ENCODE data around the gene MTCL1.

The MTCL1 gene

DNA sequence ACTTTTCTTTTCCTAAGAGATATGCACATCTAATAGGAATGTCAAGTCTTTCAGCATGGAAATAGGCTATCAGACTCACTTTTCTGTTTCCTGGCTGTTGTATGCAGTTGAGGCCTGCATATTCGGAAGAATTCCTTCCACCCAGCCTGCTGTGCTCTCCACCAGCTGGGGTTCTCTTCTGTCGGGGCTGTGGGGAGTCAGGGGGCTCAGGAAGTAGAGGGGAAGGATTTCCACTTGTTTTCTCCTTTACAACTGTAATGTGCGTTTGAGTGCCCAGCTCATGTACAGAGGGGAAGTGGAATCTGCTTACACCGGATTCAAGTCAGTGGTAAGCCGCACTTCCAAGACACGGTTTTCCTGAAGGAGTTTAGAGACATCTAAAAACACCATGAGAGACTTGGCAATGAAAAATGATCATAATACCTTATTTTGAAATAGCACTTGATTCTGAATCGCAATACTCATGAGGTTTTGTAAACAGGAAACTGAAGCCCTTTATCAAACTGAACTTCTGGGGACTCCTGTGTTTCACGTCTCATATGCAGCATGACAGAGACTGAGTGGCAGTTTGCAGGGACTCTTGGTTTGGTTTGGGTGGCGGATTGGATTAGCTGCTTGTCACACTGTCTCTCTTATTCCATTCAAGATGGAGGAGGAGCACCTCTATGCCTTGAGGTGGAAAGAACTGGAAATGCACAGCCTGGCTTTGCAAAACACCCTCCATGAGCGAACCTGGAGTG lies 90.4 kb downstream of the MTCL1 start:
- DNase-seq = no peak

DNA sequence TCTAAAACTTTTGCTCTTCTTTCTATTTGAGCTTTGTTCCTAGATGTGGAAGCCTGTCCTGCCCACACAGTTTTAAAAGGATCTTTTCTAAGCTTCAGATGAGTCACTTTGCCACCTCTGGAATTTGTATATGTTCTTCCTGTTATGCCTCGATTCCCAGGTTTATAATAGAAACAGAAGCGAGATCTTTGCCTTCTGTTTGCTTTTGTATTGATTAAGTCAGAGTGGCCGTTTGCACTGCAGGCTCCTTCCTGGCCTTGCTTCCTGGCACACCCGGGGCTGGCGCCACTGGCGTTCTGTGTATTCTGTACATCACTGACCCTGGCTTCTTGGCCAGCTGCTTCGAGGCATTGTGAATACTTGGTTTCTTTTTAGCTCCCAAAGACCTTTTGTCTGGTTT lies 91.8 kb downstream of the MTCL1 start:
- DNase-seq = no peak

DNA sequence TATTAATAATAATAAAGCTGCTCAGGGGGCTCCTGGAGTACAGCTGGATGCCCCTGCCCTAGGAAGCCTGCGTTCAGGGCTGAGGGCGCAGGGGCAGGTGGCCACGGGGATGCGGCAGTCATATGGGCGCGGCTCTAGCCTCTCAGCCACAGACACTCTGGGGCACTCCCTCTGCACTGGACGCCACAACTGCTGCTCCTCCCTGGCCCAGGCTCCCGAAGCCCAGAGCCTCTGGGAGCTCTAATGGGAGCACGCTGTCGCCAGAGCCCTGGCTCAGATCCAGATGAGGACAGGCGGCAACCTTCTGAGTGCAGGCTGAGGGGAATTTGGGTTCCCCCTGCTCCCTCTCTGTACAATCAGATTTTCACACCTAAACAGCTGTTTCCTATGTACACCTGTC lies 93.6 kb downstream of the MTCL1 start:
- DNase-seq = no peak

DNA sequence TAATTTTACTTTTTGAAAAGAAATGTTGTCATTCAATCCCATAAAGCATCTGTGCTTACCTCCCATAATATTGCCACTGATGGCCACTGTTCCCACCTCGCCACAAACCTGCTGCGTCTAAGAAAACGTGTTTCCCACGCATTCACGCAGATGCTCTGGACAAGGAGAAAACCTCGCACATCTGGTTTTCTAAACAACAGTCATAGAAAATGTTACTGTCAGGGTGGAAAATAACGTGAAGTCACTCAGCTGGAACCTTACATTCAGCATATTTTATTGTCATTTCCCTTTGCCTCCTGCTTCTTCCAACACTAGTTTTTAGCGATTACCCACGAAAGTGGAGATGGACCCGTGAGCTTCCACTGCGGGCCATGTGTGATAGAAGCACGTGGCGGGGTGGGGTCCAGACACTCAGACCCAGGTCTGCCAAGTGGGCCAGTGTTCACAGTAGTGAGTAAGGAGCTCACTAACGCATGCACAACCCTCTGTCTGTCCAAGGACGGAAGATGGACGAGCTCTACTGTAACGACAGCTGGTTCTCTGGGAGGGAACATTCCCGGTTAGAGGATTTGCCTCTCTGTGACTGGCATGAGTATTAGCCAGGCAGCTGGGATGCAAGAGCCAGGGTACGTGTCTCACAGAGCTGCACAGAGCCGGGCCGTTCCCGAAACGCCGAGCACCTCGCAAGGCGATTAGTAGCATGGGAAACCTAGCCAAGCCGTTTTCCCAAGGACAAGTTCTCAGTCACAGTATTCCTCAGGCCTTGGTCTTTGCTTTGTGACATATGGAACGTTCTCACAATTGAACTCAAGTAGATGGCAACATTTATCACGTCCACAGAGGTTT lies 94.5 kb downstream of the MTCL1 start:
- DNase-seq = no peak

GRCh38 chr18:8800445-8800844 lies 95.1 kb downstream of the MTCL1 start:
- no peak for DNase-seq

- DNase-seq = no peak
Observed at GRCh38 chr18:8800876-8801262, 95.5 kb downstream of the MTCL1 start.

DNA sequence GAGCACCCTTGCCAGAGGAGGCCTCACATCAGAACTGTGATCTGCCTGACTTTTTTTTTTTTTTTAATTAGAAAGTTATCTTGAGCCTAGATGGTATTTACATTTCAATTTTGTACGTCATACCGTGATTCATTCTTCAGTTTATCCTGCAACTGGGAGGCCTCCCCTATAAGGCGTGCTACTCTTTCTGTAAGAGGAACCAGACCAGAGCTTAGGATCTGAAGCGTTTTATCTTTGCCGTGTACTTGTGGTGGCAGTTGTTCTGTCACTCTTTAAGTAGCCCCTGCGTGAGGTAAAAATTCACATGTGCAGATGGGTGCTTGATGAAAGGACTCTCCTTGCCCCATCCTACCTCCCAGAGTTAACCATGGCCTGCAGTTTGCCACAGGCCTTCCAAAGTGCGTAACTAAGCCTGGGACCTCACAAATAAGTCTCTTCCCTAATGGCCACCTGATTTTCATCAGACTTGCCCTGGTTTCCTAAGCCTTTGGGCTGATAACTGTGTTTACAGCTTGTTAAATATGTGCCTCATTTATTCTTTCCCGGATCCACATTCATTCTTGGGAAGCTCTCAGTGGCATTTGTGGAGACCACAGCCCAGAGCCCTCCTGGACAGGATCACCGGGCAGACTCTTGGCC lies 96.0 kb downstream of the MTCL1 start:
- no peak for DNase-seq

- DNase-seq = no peak
Observed at GRCh38 chr18:8802017-8802672, 96.8 kb downstream of the MTCL1 start.

DNA sequence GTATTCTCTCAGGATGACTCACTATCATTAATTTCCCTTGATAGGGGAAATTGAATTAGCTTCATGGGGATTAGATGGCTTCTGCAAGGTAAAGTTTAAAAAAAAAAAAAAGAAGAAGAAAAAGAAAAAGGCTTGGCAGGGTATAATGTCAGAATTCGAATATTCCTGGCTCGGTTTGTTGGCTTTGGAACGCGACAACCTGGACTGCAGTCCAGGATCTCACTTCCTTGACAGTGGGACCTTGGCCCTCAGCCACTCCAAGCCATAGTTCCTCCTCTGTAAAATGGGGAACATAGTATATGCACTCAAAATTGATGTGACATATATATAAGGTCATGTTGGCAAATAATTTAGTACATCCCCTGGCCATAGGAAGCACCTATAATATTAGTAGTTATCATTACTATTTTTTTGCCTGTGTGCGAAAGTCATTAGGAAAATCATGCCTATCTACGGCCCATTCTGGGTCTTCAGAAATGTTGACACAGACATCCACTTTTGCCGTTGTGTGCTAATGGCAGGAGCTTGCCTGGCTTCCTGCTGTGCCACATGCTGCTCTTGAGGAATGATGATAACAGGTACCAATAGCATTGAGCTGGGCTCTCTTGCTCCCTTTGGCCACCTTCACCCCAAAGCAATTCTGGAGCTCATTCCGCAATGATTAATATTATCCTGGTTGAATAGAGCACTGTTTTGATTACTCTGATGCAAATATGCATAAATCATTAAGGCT lies 97.9 kb downstream of the MTCL1 start:
- no peak for DNase-seq

DNA sequence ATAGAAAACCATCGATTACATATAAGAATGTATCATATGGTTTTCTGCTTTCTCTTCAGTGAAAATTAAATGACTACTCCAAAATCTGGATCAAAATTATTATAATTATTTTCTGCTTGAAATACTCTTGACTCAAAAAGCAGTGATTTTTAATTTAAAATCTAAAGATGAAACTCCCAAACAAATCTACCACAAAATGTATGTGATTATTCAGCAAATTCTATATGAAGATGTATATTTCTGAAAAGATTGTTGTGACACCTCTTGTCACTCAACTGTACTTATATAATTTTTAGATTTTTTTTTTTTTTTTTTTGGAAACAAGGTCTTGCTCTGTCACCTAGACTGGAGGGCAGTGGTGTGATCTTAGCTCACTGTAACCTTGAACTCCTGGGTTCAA lies 98.6 kb downstream of the MTCL1 start:
- no peak for DNase-seq

DNA sequence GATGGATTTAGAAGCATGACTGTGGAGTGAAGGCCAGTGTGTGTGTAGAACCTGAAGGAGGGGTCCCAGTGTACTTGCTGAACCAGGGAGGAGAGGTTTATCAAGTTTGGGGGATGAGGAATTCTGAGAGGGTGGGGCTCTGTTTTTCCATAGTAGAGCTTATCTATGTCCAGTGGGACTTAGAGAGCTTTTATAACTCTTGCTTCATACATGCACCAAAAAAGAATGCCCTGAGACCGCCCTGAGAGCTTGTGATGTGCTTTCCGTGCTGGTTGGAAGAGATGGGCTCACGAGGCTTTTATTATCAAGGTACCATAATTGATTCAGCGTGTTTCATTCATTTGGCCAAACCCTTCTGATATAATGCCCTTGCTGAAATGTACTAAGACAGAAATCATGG lies 100.2 kb downstream of the MTCL1 start:
- DNase-seq = no peak

- DNase-seq = no peak
Observed at GRCh38 chr18:8806100-8806797, 100.9 kb downstream of the MTCL1 start.

GRCh38 chr18:8806798-8807487 lies 101.6 kb downstream of the MTCL1 start:
- no peak for DNase-seq

DNA sequence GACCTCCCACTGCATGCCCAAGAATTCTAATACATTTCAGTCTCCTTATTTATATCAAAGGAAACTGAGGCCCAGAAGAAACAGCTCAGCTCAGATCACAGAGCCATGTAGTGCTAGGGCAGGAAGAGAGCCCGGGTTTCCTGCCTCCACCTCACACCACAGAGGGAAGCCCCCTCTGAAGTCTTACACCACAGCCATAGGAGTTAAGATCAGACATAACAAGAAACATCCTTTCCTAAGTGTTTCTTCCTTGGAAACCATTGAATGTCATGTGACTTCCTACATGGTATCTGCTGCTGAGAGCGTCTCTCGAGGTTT lies 102.1 kb downstream of the MTCL1 start:
- no peak for DNase-seq

GRCh38 chr18:8808001-8808400 lies 102.6 kb downstream of the MTCL1 start:
- DNase-seq = no peak

DNA sequence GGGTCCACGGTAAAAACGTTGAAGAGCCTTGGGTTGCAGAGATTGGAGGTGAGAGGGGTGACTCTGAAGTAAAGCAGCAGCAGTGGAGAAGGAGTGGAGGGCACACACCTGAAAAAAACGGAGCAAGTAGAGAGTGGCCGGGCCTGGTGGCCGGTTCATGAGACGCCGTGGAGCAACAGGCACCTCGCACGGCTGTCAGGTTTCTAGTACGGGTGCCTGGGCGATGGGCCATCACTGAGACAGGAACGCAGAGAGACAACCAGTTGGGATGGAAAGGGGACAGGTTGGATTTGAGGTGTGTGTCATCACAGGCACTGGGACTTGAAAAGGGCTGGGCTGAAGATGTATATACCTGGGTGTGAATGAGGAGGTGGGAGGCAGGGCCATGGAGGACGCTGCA lies 104.2 kb downstream of the MTCL1 start:
- no peak for DNase-seq

DNA sequence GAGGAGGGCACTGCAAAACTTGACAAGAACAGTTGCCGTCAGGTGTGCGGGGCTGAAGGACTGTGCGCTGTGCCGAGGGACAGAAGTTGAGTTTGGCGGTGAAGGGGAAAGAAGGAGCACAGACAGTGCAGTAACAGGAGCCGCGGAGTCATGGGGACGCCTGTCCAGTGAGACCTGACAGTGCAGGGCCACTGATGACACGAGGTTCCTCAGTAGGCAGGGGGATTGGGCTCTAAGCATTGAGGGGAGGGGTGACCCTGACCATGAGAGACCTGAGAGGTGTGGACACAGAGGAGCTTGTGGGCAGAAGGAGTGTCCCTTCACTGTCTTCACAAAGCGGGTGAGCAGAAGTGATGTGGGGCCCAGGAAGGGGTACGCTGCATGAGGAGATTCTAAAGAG lies 104.8 kb downstream of the MTCL1 start:
- no peak for DNase-seq

GRCh38 chr18:8811115-8811514 lies 105.8 kb downstream of the MTCL1 start:
- DNase-seq = no peak

DNA sequence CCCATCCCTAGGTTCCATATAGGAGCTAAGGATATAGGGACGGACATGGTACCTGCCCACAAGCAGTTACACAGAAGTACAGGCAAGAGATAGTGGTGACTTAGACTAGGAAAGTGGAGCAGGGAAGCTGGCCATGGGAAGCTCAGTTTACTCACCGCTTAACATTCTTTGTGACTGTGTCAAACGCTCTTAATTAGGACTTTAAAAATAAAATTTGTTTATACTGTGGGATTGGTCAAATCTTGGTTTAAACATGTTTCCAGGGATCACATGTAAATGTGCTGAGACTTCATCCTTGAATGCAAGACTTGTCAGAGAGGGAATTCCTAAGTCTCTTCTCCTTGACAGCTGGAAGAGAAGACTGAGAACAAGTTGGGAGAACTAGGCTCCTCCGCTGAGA lies 107.3 kb downstream of the MTCL1 start:
- no peak for DNase-seq

DNA sequence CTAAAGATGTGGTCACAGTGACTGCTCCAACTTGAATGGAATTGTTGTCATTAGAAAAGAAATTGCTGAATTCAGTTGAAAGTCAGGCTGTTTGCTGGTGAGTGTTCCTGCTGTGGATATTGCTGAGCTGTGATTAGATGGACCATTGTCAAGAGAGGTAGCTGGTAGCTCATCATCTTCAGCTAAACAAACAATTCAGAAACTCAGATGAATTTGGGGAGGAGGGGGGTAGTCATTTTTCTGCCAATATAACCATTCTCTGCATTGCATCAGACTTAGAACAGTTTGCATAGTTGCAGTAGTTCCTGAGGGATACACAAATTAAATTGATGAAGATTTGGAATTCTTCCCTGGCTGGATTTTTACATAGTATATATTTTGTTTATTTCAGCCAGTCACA lies 108.3 kb downstream of the MTCL1 start:
- DNase-seq = no peak

- DNase-seq = no peak
Observed at GRCh38 chr18:8814206-8814605, 108.8 kb downstream of the MTCL1 start.

DNA sequence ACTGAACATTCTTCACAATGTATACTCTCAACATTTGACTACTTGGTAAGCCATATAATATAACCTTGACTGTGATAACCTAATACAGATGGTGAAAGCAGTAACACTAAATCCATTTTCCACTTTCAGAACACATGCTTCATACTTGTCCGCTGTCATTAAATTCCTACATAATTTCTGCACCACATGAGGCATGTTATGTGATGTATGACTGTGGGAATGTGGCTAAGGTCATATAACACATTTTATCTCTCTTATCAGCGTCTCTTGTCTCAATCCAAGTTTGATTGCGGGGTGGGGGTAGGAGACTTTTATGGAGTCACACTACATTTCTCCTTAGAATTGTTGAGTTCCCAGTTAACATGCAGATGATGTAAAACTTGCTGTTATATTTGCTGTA lies 110.9 kb downstream of the MTCL1 start:
- no peak for DNase-seq
